GM18526 (cell line): ENCODE data around the gene H19.

Experiments used
- POLR2A ChIP-seq: IDR thresholded peaks from 3 replicates; pipeline ENCODE4 v1.6.1; 2011; ENCODE audit not compliant: insufficient read length; ENCODE audit errors: extremely low read depth

The H19 gene

GRCh38 chr11:1989953-1990352 is 7.7 kb downstream of the H19 start:
- TF ChIP-seq POLR2A = no peak

GRCh38 chr11:1988667-1989317 is 8.8 kb downstream of the H19 start:
- no peak for TF ChIP-seq POLR2A

GRCh38 chr11:1988174-1988573 is 9.5 kb downstream of the H19 start:
- TF ChIP-seq POLR2A = no peak

- TF ChIP-seq POLR2A = no peak
Measured at GRCh38 chr11:1987024-1987423, 10.6 kb downstream of the H19 start.

- no peak for TF ChIP-seq POLR2A
Measured at GRCh38 chr11:1983601-1983961, 14.1 kb downstream of the H19 start.

GRCh38 chr11:1982873-1983600 is 14.6 kb downstream of the H19 start:
- no peak for TF ChIP-seq POLR2A

- TF ChIP-seq POLR2A = no peak
Measured at GRCh38 chr11:1979607-1980006, 18.0 kb downstream of the H19 start.

- no peak for TF ChIP-seq POLR2A
Measured at GRCh38 chr11:1978720-1979473, 18.7 kb downstream of the H19 start.

- TF ChIP-seq POLR2A = no peak
Measured at GRCh38 chr11:1975185-1975584, 22.5 kb downstream of the H19 start.

GRCh38 chr11:1970956-1971355 is 26.7 kb downstream of the H19 start:
- no peak for TF ChIP-seq POLR2A

- TF ChIP-seq POLR2A = no peak
Measured at GRCh38 chr11:1969776-1970175, 27.9 kb downstream of the H19 start.

- no peak for TF ChIP-seq POLR2A
Measured at GRCh38 chr11:1969035-1969434, 28.6 kb downstream of the H19 start.

GRCh38 chr11:1968454-1969002 is 29.1 kb downstream of the H19 start:
- TF ChIP-seq POLR2A = no peak

GRCh38 chr11:1967641-1968225 is 29.9 kb downstream of the H19 start:
- no peak for TF ChIP-seq POLR2A

- TF ChIP-seq POLR2A = no peak
Measured at GRCh38 chr11:1966531-1966930, 31.1 kb downstream of the H19 start.
